HepG2 (cell line): ENCODE data around the gene CASKIN2. TPM values are rescaled to one million over a fixed set of nuclear protein-coding genes. Genes with fewer than 3 reads are reported as not detected.

Experiments
- AKNA ChIP-seq: sonication (generic); formaldehyde crosslinking; IDR thresholded peaks from 2 replicates; pipeline ENCODE4 v1.4.0; 2020; ENCODE audit warnings: missing genetic modification reagents, borderline replicate concordance
- ARID2 ChIP-seq: sonication (generic); formaldehyde crosslinking; IDR thresholded peaks from 2 replicates; pipeline ENCODE4 v1.8.1; 2022; ENCODE audit warnings: mild to moderate bottlenecking, missing genetic modification reagents, borderline replicate concordance
- CBX2 ChIP-seq, 2 experiments: fragments of 200-600 bp in 1 of 2; sonication (generic); formaldehyde crosslinking in 1 of 2; IDR thresholded peaks; 2 replicates each; pipeline versions ENCODE4 v1.7.0 to v1.8.1; 2018 to 2022; ENCODE audit warnings: low read depth in 2 of 2, low read length in 1 of 2, mild to moderate bottlenecking in 1 of 2, missing genetic modification reagents in 1 of 2
- CHD2 ChIP-seq: IDR thresholded peaks from 2 replicates; pipeline ENCODE4 v1.6.1; 2011; ENCODE audit warnings: low read depth, low read length, improper control_type of control experiment
- HNRNPK ChIP-seq: fragments of 200-400 bp; formaldehyde crosslinking; IDR thresholded peaks from 2 replicates; pipeline ENCODE4 v1.6.1; 2018; ENCODE audit warnings: low read length, low read depth, moderate library complexity, mild to moderate bottlenecking; ENCODE audit not compliant: poor library complexity, severe bottlenecking
- IKZF4 ChIP-seq: sonication (generic); formaldehyde crosslinking; IDR thresholded peaks from 2 replicates; pipeline ENCODE4 v1.5.1; 2020; ENCODE audit warnings: borderline replicate concordance, mild to moderate bottlenecking, low read depth, missing genetic modification reagents; ENCODE audit errors: not compliant biosample characterization
- MEIS1 ChIP-seq: sonication (generic); formaldehyde crosslinking; IDR thresholded peaks from 2 replicates; pipeline ENCODE4 v1.9.0; 2021; ENCODE audit warnings: mild to moderate bottlenecking, missing genetic modification reagents, moderate library complexity, borderline replicate concordance
- MIER3 ChIP-seq: IDR thresholded peaks from 2 replicates; pipeline ENCODE4 v1.6.1; 2016; ENCODE audit warnings: missing compliant biosample characterization, borderline replicate concordance
- NFATC3 ChIP-seq: sonication (generic); formaldehyde crosslinking; IDR thresholded peaks from 2 replicates; pipeline ENCODE4 v1.5.1; 2020; ENCODE audit warnings: mild to moderate bottlenecking, missing genetic modification reagents
- NR3C1 ChIP-seq: sonication (generic); formaldehyde crosslinking; IDR thresholded peaks from 2 replicates; pipeline ENCODE4 v1.4.0; 2020; ENCODE audit warnings: missing genetic modification reagents
- PRPF4 ChIP-seq: fragments of 200-400 bp; formaldehyde crosslinking; IDR thresholded peaks from 2 replicates; pipeline ENCODE4 v1.6.1; 2016; ENCODE audit warnings: low read length, low read depth; ENCODE audit not compliant: poor library complexity, severe bottlenecking
- PTBP1 ChIP-seq: fragments of 200-400 bp; formaldehyde crosslinking; IDR thresholded peaks from 2 replicates; pipeline ENCODE4 v1.6.1; 2018; ENCODE audit warnings: low read length, low read depth; ENCODE audit not compliant: poor library complexity, severe bottlenecking
- SCMH1 ChIP-seq: sonication (generic); formaldehyde crosslinking; IDR thresholded peaks from 2 replicates; pipeline ENCODE4 v1.9.0; 2021; ENCODE audit warnings: missing genetic modification reagents, mild to moderate bottlenecking, borderline replicate concordance
- TCF12 ChIP-seq, 2 experiments: fragments of 450-650 bp in 1 of 2; sonication (generic) in 1 of 2; formaldehyde crosslinking in 1 of 2; IDR thresholded peaks; 2 replicates each; pipeline versions ENCODE4 v1.6.1 to v1.8.0; 2017 to 2022; ENCODE audit warnings: antibody characterized with exemption in 1 of 2, mild to moderate bottlenecking in 1 of 2, missing genetic modification reagents in 1 of 2, moderate library complexity in 1 of 2
- TP53 ChIP-seq: sonication (generic); formaldehyde crosslinking; conservative IDR thresholded peaks from 2 replicates; pipeline ENCODE4 v1.4.0; 2020; ENCODE audit warnings: missing genetic modification reagents
- ZBTB7B ChIP-seq: sonication (generic); formaldehyde crosslinking; IDR thresholded peaks from 2 replicates; pipeline ENCODE4 v1.4.0; 2020; ENCODE audit warnings: missing genetic modification reagents
- ZFP62 ChIP-seq: sonication (generic); formaldehyde crosslinking; IDR thresholded peaks from 2 replicates; pipeline ENCODE4 v1.4.0; 2020; ENCODE audit warnings: missing genetic modification reagents
- ZKSCAN1 ChIP-seq: fragments of 150-350 bp; IDR thresholded peaks from 2 replicates; pipeline ENCODE4 v1.6.1; 2014; ENCODE audit warnings: low read length
- ZNF180 ChIP-seq: sonication (generic); formaldehyde crosslinking; IDR thresholded peaks from 2 replicates; pipeline ENCODE4 v1.4.0; 2020; ENCODE audit warnings: low read depth, missing genetic modification reagents, borderline replicate concordance
- ZNF235 ChIP-seq: sonication (generic); formaldehyde crosslinking; IDR thresholded peaks from 2 replicates; pipeline ENCODE4 v1.8.1; 2023; ENCODE audit warnings: mild to moderate bottlenecking, missing genetic modification reagents, borderline replicate concordance
- ZNF460 ChIP-seq: sonication (generic); formaldehyde crosslinking; IDR thresholded peaks from 2 replicates; pipeline ENCODE4 v1.5.1; 2020; ENCODE audit warnings: missing genetic modification reagents, mild to moderate bottlenecking, borderline replicate concordance
- ZNF569 ChIP-seq: sonication (generic); formaldehyde crosslinking; IDR thresholded peaks from 2 replicates; pipeline ENCODE4 v1.5.0; 2020; ENCODE audit warnings: mild to moderate bottlenecking, missing genetic modification reagents, moderate library complexity, borderline replicate concordance
- ZNF605 ChIP-seq: sonication (generic); formaldehyde crosslinking; IDR thresholded peaks from 2 replicates; pipeline ENCODE4 v1.8.0; 2022; ENCODE audit warnings: mild to moderate bottlenecking, missing genetic modification reagents
- ZSCAN25 ChIP-seq: sonication (generic); formaldehyde crosslinking; IDR thresholded peaks from 2 replicates; pipeline ENCODE4 v1.8.0; 2022; ENCODE audit warnings: mild to moderate bottlenecking, missing genetic modification reagents
- polyA plus RNA-seq, 8 experiments: library from polyadenylated mRNA; depleted of rRNA in 3 of 8; stranded (reverse) in 7 of 8; unstranded in 1 of 8; fragments of >200 nt; fragmentation: Illumina TruSeq in 4 of 8; extraction: Trizol in 4 of 8; gene quantifications; 2 replicates each; pipeline versions ENCODE4 v1.2.1 to v1.2.3, GENCODE V29; 2011 to 2016; ENCODE audit warnings: low read depth in 4 of 8, missing spikeins in 1 of 8, mixed read lengths in 1 of 8; ENCODE audit not compliant: insufficient read depth in 1 of 8
- total RNA-seq, 5 experiments: library from RNA; depleted of rRNA; stranded (reverse); fragments of >200 nt; fragmentation: Illumina TruSeq; extraction: Trizol; gene quantifications; 2 replicates each; pipeline ENCODE4 v1.2.3, GENCODE V29; 2016; ENCODE audit warnings: low read depth in 1 of 5

The CASKIN2 gene
- total and polyA plus RNA-seq, 2 of the 13 experiments (the other 11 are each of a cell fraction or from before 2014, with no cell fraction given), result 5.2 to 7.8 TPM

- no peak; the same call in 1 of the 2 replicates for TF ChIP-seq ZNF460 (CRISPR knock-in tag)
- no peak for TF ChIP-seq CBX2 (IDR thresholded peaks at IDR 0.05; ENCODE audit: low read depth, low read length)
- TF ChIP-seq CBX2 (CRISPR knock-in tag; IDR thresholded peaks at IDR 0.05; ENCODE audit: low read depth), result no peak
- TF ChIP-seq NR3C1 (CRISPR knock-in tag), result no peak
- TF ChIP-seq HNRNPK, result no peak
- no peak for TF ChIP-seq ZNF569 (CRISPR knock-in tag)
- TF ChIP-seq AKNA (CRISPR knock-in tag), result no peak
- TF ChIP-seq IKZF4 (CRISPR knock-in tag), result peak; percentile 46
- TF ChIP-seq SCMH1 (CRISPR knock-in tag), result no peak
- no peak for TF ChIP-seq PTBP1
- peak; percentile 55; the same call in 1 of the 2 replicates for TF ChIP-seq MEIS1
- TF ChIP-seq ZSCAN25 (CRISPR knock-in tag), result peak; percentile 83; the same call in 1 of the 2 replicates
- 0 out of 2 replicates have a peak, but pooled peaks have one; percentile 55 for TF ChIP-seq TP53
- TF ChIP-seq MIER3 (CRISPR knock-in tag), result peak; percentile 82; the same call in 1 of the 2 replicates
- no peak for TF ChIP-seq NFATC3 (CRISPR knock-in tag)
- TF ChIP-seq PRPF4, result no peak
- peak; percentile 99 for TF ChIP-seq ZBTB7B
- TF ChIP-seq ZNF605 (CRISPR knock-in tag), result peak; percentile 78; the same call in 1 of the 2 replicates
- no peak for TF ChIP-seq TCF12 (IDR thresholded peaks at IDR 0.05)
- TF ChIP-seq TCF12 (CRISPR knock-in tag; IDR thresholded peaks at IDR 0.05), result peak; percentile 83; the same call in 1 of the 2 replicates
- TF ChIP-seq ZKSCAN1, result no peak
- peak; percentile 26; the same call in 1 of the 2 replicates for TF ChIP-seq ZNF235 (CRISPR knock-in tag)
- no peak for TF ChIP-seq CHD2
- no peak for TF ChIP-seq ZNF180
- TF ChIP-seq ZFP62 (CRISPR knock-in tag), result no peak
- TF ChIP-seq ARID2 (CRISPR knock-in tag), result no peak
Observed at GRCh38 chr17:75511610-75512575, 3.4 kb downstream of the CASKIN2 start (continued).
